SK-N-MC (cell line): ENCODE data around the gene SOX2.

Experiments used
- EZH2 ChIP-seq: fragments of 200-600 bp; sonication (generic); IDR thresholded peaks from one replicate; pipeline ENCODE4 v1.6.1; 2017; ENCODE audit warnings: antibody characterized with exemption
- POLR2AphosphoS5 ChIP-seq: IDR thresholded peaks from 2 replicates; pipeline ENCODE4 v1.6.1; 2012; ENCODE audit warnings: mild to moderate bottlenecking, low read depth, low read length, borderline replicate concordance

DNA sequence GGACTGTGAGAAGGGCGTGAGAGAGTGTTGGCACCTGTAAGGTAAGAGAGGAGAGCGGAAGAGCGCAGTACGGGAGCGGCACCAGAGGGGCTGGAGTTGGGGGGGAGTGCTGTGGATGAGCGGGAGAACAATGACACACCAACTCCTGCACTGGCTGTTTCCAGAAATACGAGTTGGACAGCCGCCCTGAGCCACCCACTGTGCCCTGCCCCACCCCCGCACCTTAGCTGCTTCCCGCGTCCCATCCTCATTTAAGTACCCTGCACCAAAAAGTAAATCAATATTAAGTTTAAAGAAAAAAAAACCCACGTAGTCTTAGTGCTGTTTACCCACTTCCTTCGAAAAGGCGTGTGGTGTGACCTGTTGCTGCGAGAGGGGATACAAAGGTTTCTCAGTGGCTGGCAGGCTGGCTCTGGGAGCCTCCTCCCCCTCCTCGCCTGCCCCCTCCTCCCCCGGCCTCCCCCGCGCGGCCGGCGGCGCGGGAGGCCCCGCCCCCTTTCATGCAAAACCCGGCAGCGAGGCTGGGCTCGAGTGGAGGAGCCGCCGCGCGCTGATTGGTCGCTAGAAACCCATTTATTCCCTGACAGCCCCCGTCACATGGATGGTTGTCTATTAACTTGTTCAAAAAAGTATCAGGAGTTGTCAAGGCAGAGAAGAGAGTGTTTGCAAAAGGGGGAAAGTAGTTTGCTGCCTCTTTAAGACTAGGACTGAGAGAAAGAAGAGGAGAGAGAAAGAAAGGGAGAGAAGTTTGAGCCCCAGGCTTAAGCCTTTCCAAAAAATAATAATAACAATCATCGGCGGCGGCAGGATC lies at the start of gene SOX2:
- TF ChIP-seq EZH2 (no peak), POLR2AphosphoS5 (peak; percentile 97)
